Fibroblast of skin of abdomen (primary cell): ENCODE results near the gene C2CD2L.
A peak's percentile ranks its signal among the peaks of the same experiment; 100 is the strongest.
"Not testable (repeated sequence)": the region's sequence is repeated elsewhere in the genome, so short reads cannot be mapped to it uniquely, and the experiment has no call there.

ENCODE experiments used
- DNase-seq: peaks from one replicate; pipeline ENCODE4 v3.0.0-alpha.2; 2013

The C2CD2L gene

GRCh38 chr11:119153049-119153818 is 46.1 kb downstream of the C2CD2L start:
- no peak for DNase-seq

- DNase-seq = no peak
These were observed 47.0 kb downstream of the C2CD2L start for GRCh38 chr11:119154178-119154577.

- no peak for DNase-seq
These were observed 48.8 kb downstream of the C2CD2L start for GRCh38 chr11:119155733-119156492.

GRCh38 chr11:119156496-119156895 is 49.4 kb downstream of the C2CD2L start:
- no peak for DNase-seq

GRCh38 chr11:119157063-119157462 is 49.9 kb downstream of the C2CD2L start:
- no peak for DNase-seq

GRCh38 chr11:119158467-119158866 is 51.3 kb downstream of the C2CD2L start:
- DNase-seq = no peak

- DNase-seq = no peak
These were observed 53.0 kb downstream of the C2CD2L start for GRCh38 chr11:119160151-119160550.

GRCh38 chr11:119161871-119162270 is 54.7 kb downstream of the C2CD2L start:
- DNase-seq = no peak

GRCh38 chr11:119166368-119167076 is 59.4 kb downstream of the C2CD2L start:
- peak; percentile 65 for DNase-seq

- DNase-seq = not testable (repeated sequence)
These were observed 59.9 kb downstream of the C2CD2L start for GRCh38 chr11:119167077-119167458.

GRCh38 chr11:119167933-119168332 is 60.8 kb downstream of the C2CD2L start:
- DNase-seq = no peak
